GM21723 (cell line): Measurements from ENCODE around the gene OR7C1.
"Not testable (repeated sequence)": the region's sequence is repeated elsewhere in the genome, so short reads cannot be mapped to it uniquely, and the experiment has no call there.

Source experiments
- ATAC-seq: cut with Tn5 transposase; IDR thresholded peaks from one replicate; pipeline ENCODE4 v1.9.1; 2021; ENCODE audit warnings: mild to moderate bottlenecking, moderate library complexity; ENCODE audit not compliant: unreplicated experiment

OR7C1 gene

GRCh38 chr19:14835011-14835410 is at the start of gene OR7C1, which contains the start of gene OR7A5:
Gene OR7C1, minus strand, starts transcription at chr19:14835185. Its CDS starts 35,049 bp downstream, at chr19:14800136.
Gene OR7A5, minus strand, starts transcription at chr19:14835185. Its CDS starts 6,944 bp downstream, at chr19:14828241.
- no peak for ATAC-seq

GRCh38 chr19:14871619-14872230 is 36.7 kb upstream of the OR7C1 start:
- ATAC-seq, result no peak

- ATAC-seq, result no peak
Measured at GRCh38 chr19:14868497-14868896, 33.5 kb upstream of the OR7C1 start.

GRCh38 chr19:14848822-14849221 is 13.8 kb upstream of the OR7C1 start, which contains the start of gene OR7A10:
Gene OR7A10, minus strand, starts transcription at chr19:14848922. Its CDS starts 7,045 bp downstream, at chr19:14841877.
- ATAC-seq, result no peak

GRCh38 chr19:14843578-14843977 is 8.6 kb upstream of the OR7C1 start:
- ATAC-seq, result no peak

GRCh38 chr19:14843169-14843568 is 8.2 kb upstream of the OR7C1 start:
- ATAC-seq, result no peak

- ATAC-seq, result no peak
Measured at GRCh38 chr19:14840206-14840605, 5.2 kb upstream of the OR7C1 start.

- no peak for ATAC-seq
Measured at GRCh38 chr19:14837391-14837790, 2.4 kb upstream of the OR7C1 start.

- ATAC-seq, result no peak
Measured at GRCh38 chr19:14830702-14831101, 4.3 kb downstream of the OR7C1 start.

- ATAC-seq, result no peak
Measured at GRCh38 chr19:14826006-14826405, 9.0 kb downstream of the OR7C1 start.

GRCh38 chr19:14821937-14822336 is 13.0 kb downstream of the OR7C1 start:
- ATAC-seq, result no peak

- ATAC-seq, result no peak
Measured at GRCh38 chr19:14818588-14818987, 16.4 kb downstream of the OR7C1 start.

GRCh38 chr19:14817052-14817451 is 17.9 kb downstream of the OR7C1 start:
- ATAC-seq, result no peak

GRCh38 chr19:14814982-14815652 is 19.9 kb downstream of the OR7C1 start:
- no peak for ATAC-seq

- ATAC-seq, result no peak
Measured at GRCh38 chr19:14809272-14810057, 25.5 kb downstream of the OR7C1 start.

- no peak for ATAC-seq
Measured at GRCh38 chr19:14804765-14805164, 30.2 kb downstream of the OR7C1 start.

GRCh38 chr19:14798760-14799159 is 36.2 kb downstream of the OR7C1 start:
- no peak for ATAC-seq

- ATAC-seq, result no peak
Measured at GRCh38 chr19:14796021-14796420, 39.0 kb downstream of the OR7C1 start.

GRCh38 chr19:14795078-14795721 is 39.8 kb downstream of the OR7C1 start:
- no peak for ATAC-seq

GRCh38 chr19:14792250-14792649 is 42.7 kb downstream of the OR7C1 start:
- not testable (repeated sequence) for ATAC-seq

GRCh38 chr19:14786421-14786851 is 48.5 kb downstream of the OR7C1 start:
- no peak for ATAC-seq
